Sigmoid colon (tissue), 7 donors: ENCODE data around the gene BAHD1. TPM values are rescaled to one million over a fixed set of nuclear protein-coding genes. Genes with fewer than 3 reads are reported as not detected.
A peak's percentile ranks its signal among the peaks of the same experiment; 100 is the strongest.

Source experiments
- DNase-seq: peaks from one replicate; pipeline ENCODE4 v3.0.0-alpha.2; 2019
- H3K27ac ChIP-seq, 4 donors: fragments of 200-600 bp; sonication (generic); one replicate each; pipeline ENCODE4 v1.5.1; 2016 to 2019; ENCODE audit warnings: mild to moderate bottlenecking in 1 of 4
- H3K27me3 ChIP-seq, 3 donors: fragments of 200-600 bp; sonication (generic); one replicate each; pipeline ENCODE4 v1.5.1; 2019; ENCODE audit warnings: mild to moderate bottlenecking in 1 of 3
- H3K36me3 ChIP-seq, 4 donors: fragments of 200-600 bp; sonication (generic); one replicate each; pipeline ENCODE4 v1.5.1; 2016 to 2019
- H3K4me1 ChIP-seq, 4 donors: fragments of 200-600 bp; sonication (generic); one replicate each; pipeline ENCODE4 v1.5.1; 2017 to 2019
- H3K4me3 ChIP-seq, 4 donors: fragments of 200-600 bp; sonication (generic); one replicate each; pipeline ENCODE4 v1.5.1; 2017 to 2019; ENCODE audit warnings: mild to moderate bottlenecking in 2 of 4, moderate library complexity in 1 of 4
- H3K9me3 ChIP-seq, 4 donors: fragments of 200-600 bp in 3 of 4; sonication (generic) in 3 of 4; one replicate each; pipeline versions ENCODE4 v1.5.1 to v1.6.1; 2013 to 2019
- EP300 ChIP-seq, 4 donors: sonication (generic); formaldehyde crosslinking; IDR thresholded peaks; one replicate each; pipeline ENCODE4 v1.6.1; 2017; ENCODE audit warnings: antibody characterized with exemption in 4 of 4
- POLR2A ChIP-seq, 2 donors: fragments of 450-650 bp; IDR thresholded peaks; one replicate each; pipeline ENCODE4 v1.6.1; 2016; ENCODE audit warnings: antibody characterized with exemption in 2 of 2, mild to moderate bottlenecking in 2 of 2, moderate library complexity in 2 of 2
- POLR2AphosphoS5 ChIP-seq, 4 donors: sonication (generic); formaldehyde crosslinking; IDR thresholded peaks; one replicate each; pipeline ENCODE4 v1.6.1; 2017; ENCODE audit warnings: antibody characterized with exemption in 4 of 4
- WGBS, 2 donors: extraction: QIAGEN DNeasy Blood & Tissue Kit; methylation state at CpG; one replicate each; pipeline ENCODE4 v1.1.7; 2013; 5-methylcytosine and 5-hydroxymethylcytosine counted together
- intact Hi-C: fragments of 100-400 bp; cut with DNase I; formaldehyde crosslinking; loops from one replicate; pipeline ENCODE4 v1.15.1; 2023
- polyA plus RNA-seq, 3 donors: library from polyadenylated mRNA; stranded (reverse); fragments of 200-250 nt; gene quantifications; one replicate each; pipeline ENCODE4 v1.2.3, GENCODE V29; 2013
- total RNA-seq, 4 donors: library from RNA; depleted of rRNA; stranded (reverse); fragments of >200 nt; gene quantifications; one replicate each; pipeline ENCODE4 v1.1.0, GENCODE V29; 2016
- TF ChIP-seq, protein P1 (sequence below), 4 experiments: fragments of 450-650 bp in 3 of 4; fragments of 200-600 bp in 1 of 4; IDR thresholded peaks; one replicate each; pipeline ENCODE4 v1.5.1; 2016 to 2019; ENCODE audit warnings: antibody characterized with exemption in 4 of 4, mild to moderate bottlenecking in 3 of 4, moderate library complexity in 2 of 4
- donor health status: healthy with polysubstance abuse.
- donor health status: Bipolar disorder and iron deficiency.
- donor health status: healthy.

The BAHD1 gene
- total and polyA plus RNA-seq, 7 donors, result 7.7 to 20.2 (median 9.6) TPM

DNA sequence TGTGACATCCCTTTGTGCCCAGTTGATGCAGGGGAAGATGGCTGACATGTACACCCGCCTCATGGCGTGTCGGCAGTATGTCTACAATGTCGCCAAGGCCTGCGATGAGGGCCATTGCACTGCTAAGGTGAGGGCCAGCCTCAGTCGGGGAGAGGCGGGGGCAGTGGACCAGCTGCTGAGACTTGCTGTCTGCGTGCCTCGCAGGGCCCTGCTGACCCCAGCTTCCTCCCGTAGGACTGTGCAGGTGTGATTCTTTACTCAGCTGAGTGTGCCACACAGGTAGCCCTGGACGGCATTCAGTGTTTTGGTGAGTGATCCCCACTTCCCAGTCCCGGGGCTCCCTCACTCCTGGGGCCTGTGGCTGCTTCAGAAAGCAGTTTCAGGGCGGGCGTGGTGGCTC, 24.7 kb upstream of the BAHD1 start:
- Histone ChIP-seq H3K27ac (no peak overlapping the region), H3K9me3 (no peaks in the 10 kb centered on the region), H3K36me3 (peaks cover 8 to 74% (median 34%) of the 10 kb centered on the region in 4 donors), H3K4me3 (no peak overlapping the region), H3K27me3 (no peaks in the 10 kb centered on the region), H3K4me1 (peaks cover 0 to 6% (median 1%) of the 10 kb centered on the region in 4 donors)
- TF ChIP-seq, protein P1, sequence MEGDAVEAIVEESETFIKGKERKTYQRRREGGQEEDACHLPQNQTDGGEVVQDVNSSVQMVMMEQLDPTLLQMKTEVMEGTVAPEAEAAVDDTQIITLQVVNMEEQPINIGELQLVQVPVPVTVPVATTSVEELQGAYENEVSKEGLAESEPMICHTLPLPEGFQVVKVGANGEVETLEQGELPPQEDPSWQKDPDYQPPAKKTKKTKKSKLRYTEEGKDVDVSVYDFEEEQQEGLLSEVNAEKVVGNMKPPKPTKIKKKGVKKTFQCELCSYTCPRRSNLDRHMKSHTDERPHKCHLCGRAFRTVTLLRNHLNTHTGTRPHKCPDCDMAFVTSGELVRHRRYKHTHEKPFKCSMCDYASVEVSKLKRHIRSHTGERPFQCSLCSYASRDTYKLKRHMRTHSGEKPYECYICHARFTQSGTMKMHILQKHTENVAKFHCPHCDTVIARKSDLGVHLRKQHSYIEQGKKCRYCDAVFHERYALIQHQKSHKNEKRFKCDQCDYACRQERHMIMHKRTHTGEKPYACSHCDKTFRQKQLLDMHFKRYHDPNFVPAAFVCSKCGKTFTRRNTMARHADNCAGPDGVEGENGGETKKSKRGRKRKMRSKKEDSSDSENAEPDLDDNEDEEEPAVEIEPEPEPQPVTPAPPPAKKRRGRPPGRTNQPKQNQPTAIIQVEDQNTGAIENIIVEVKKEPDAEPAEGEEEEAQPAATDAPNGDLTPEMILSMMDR (IDR thresholded peaks at IDR 0.05), result no peak
- TF ChIP-seq POLR2A (IDR thresholded peaks at IDR 0.05) (no peak), EP300 (IDR thresholded peaks at IDR 0.05) (no peak), POLR2AphosphoS5 (IDR thresholded peaks at IDR 0.05) (no peak)
- DNase-seq, result no peak
- intact Hi-C loops, result no loop called here
- WGBS, 2 donors, result 94 to 96% methylated on average over 14 of the region's 14 CpGs

DNA sequence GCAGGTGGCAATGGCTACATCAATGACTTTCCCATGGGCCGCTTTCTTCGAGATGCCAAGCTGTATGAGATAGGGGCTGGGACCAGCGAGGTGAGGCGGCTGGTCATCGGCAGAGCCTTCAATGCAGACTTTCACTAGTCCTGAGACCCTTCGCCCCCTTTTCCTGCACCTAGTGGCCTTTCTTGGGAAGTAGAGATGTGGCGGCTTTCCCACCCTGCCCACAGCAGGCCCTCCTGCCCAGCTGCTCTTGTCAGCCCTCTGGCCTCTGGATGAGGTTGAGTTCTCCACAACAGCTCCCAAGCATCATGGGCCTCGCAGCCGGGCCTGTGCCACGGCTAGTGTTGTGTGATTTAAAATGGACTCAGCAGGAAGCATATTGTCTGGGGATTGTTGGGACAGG, 22.6 kb upstream of the BAHD1 start:
- H3K4me1 ChIP-seq, result peaks cover 0 to 17% (median 10%) of the 10 kb centered on the region in 4 donors
- H3K27me3 ChIP-seq, result no peaks in the 10 kb centered on the region
- intact Hi-C loops, result no loop called here
- 95 to 96% methylated on average over 10 of the region's 10 CpGs for WGBS, 2 donors
- no peak overlapping the region for H3K27ac ChIP-seq
- TF ChIP-seq, protein P1 (IDR thresholded peaks at IDR 0.05), result no peak
- TF ChIP-seq POLR2AphosphoS5 (IDR thresholded peaks at IDR 0.05) (no peak), POLR2A (IDR thresholded peaks at IDR 0.05) (no peak), EP300 (IDR thresholded peaks at IDR 0.05) (no peak)
- peaks cover 0 to 53% (median 27%) of the 10 kb centered on the region in 4 donors for H3K36me3 ChIP-seq
- H3K9me3 ChIP-seq, result no peaks in the 10 kb centered on the region
- no peak for DNase-seq
- H3K4me3 ChIP-seq, result no peak overlapping the region

DNA sequence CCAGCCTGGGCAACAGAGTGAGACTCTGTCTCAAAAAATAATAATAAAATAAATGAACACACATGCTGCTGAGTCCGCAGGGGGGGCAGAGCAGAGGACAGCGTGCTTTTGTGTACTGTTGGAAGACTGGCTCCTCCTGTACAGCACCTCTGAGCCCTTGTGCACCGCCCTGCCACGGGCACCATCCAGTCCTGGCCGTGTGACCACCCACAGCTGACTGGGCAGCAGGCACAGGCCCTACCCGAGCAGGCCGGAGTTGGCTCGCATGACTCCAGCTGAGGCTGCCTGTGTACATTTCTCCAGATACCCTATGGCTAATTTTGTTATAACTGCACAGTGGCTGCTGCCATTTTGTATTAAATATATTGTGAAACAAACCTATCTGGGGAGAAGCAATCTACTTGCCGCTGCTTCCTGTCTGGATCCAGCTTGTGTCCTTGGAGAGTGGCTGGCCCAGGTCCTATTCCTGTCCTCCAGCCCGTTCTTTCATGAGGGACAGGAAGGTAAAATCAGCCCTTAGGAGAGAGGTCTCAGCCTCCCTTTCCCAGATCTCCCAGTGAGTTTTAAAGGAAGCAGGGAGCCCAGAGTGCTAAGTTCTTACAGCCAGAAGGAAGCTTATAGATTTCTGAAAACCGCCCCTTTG, 20.6 kb upstream of the BAHD1 start:
- H3K27me3 ChIP-seq, result no peaks in the 10 kb centered on the region
- 47 to 81% methylated on average over 11 of the region's 11 CpGs for WGBS, 2 donors
- DNase-seq, result no peak
- peaks cover 0 to 17% (median 10%) of the 10 kb centered on the region in 4 donors for H3K4me1 ChIP-seq
- intact Hi-C loops, result loop anchor here (2.0 kb wide), 1 partner anchor 75 kb away; no protein-coding TSS in a partner anchor
- no peak overlapping the region for H3K4me3 ChIP-seq
- H3K27ac ChIP-seq, result peak overlapping the region in 1 of 4 donors; percentile 7
- peaks cover 0 to 32% (median 17%) of the 10 kb centered on the region in 4 donors for H3K36me3 ChIP-seq
- TF ChIP-seq, protein P1 (IDR thresholded peaks at IDR 0.05), result no peak
- TF ChIP-seq POLR2A (IDR thresholded peaks at IDR 0.05), result no peak
- H3K9me3 ChIP-seq, result no peaks in the 10 kb centered on the region

DNA sequence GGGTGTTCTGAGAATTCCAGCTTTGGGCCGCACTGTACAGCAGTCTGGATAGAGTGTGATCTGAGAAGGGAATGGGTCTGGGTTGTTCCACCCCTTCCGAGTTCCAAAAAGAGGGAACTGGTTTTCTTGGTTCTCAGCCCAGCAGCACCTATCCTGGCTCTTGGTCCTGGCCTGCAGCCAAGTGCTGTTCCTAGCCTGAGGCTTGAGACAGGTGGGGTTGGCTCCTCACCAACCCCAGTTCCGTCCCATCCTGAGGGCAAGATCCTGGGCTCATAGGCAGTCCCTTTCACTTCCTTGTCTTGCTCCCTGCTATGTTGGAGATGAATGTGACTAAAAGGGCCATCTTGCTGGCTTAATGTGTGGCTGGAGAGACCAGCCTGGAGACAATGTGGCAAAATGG, 20.0 kb upstream of the BAHD1 start:
- H3K27ac ChIP-seq, result peak overlapping the region in 1 of 4 donors; percentile 7
- no peak for DNase-seq
- 14 to 50% methylated on average over 3 of the region's 3 CpGs for WGBS, 2 donors

More for the DNA sequence above, 20.0 kb upstream of the BAHD1 start:
- no peaks in the 10 kb centered on the region for H3K27me3 ChIP-seq
- no peaks in the 10 kb centered on the region for H3K9me3 ChIP-seq
- TF ChIP-seq POLR2AphosphoS5 (IDR thresholded peaks at IDR 0.05) (peak in 2 of 4 donors; percentile 13 to 34), EP300 (IDR thresholded peaks at IDR 0.05) (no peak), POLR2A (IDR thresholded peaks at IDR 0.05) (no peak)
- TF ChIP-seq, protein P1 (IDR thresholded peaks at IDR 0.05), result no peak
- peaks cover 0 to 17% (median 10%) of the 10 kb centered on the region in 4 donors for H3K4me1 ChIP-seq
- peaks cover 0 to 26% (median 11%) of the 10 kb centered on the region in 4 donors for H3K36me3 ChIP-seq
- intact Hi-C loops, result loop anchor here (1.0 to 2.0 kb wide), 2 partner anchors 52 to 76 kb away; no protein-coding TSS in a partner anchor
- H3K4me3 ChIP-seq, result no peak overlapping the region
